Spleen (tissue), 11 donors: Measurements from ENCODE around the gene WSCD2. TPM values are rescaled to one million over a fixed set of nuclear protein-coding genes. Genes with fewer than 3 reads are reported as not detected.

Experiments used
- DNase-seq: peaks from one replicate; pipeline ENCODE4 v3.0.0-alpha.2; 2020
- H3K27ac ChIP-seq, 8 donors: fragments of 200-600 bp; sonication (generic) in 7 of 8; 1 replicate in 4 of 8; 2 replicates in 4 of 8; pipeline versions ENCODE4 v1.5.0 to v1.8.0; 2016 to 2021; ENCODE audit warnings: inconsistent platforms in 4 of 8, mild to moderate bottlenecking in 4 of 8, moderate library complexity in 1 of 8
- H3K27me3 ChIP-seq, 7 donors: fragments of 200-600 bp; sonication (generic) in 6 of 7; replicated peaks in 1 of 7; 1 replicate in 4 of 7; 2 replicates in 3 of 7; pipeline versions ENCODE4 v1.5.0 to v1.8.0; 2016 to 2021; ENCODE audit warnings: inconsistent platforms in 3 of 7, mild to moderate bottlenecking in 1 of 7
- H3K36me3 ChIP-seq, 6 donors: fragments of 200-600 bp; sonication (generic) in 5 of 6; 1 replicate in 4 of 6; 2 replicates in 2 of 6; pipeline versions ENCODE4 v1.5.0 to v1.8.0; 2016 to 2021; ENCODE audit warnings: inconsistent platforms in 2 of 6
- H3K4me1 ChIP-seq, 6 donors: fragments of 200-600 bp; sonication (generic) in 5 of 6; 1 replicate in 3 of 6; 2 replicates in 3 of 6; pipeline versions ENCODE4 v1.5.0 to v1.8.0; 2016 to 2021; ENCODE audit warnings: inconsistent platforms in 3 of 6
- H3K4me3 ChIP-seq, 8 donors: fragments of 200-600 bp; sonication (generic) in 7 of 8; 1 replicate in 4 of 8; 2 replicates in 4 of 8; pipeline versions ENCODE4 v1.5.0 to v1.8.0; 2016 to 2021; ENCODE audit warnings: inconsistent platforms in 4 of 8, mild to moderate bottlenecking in 4 of 8, moderate library complexity in 2 of 8
- H3K9me3 ChIP-seq, 8 donors: fragments of 200-600 bp; sonication (generic) in 7 of 8; 1 replicate in 4 of 8; 2 replicates in 4 of 8; pipeline versions ENCODE4 v1.5.0 to v1.8.0; 2016 to 2021; ENCODE audit warnings: inconsistent platforms in 4 of 8
- POLR2A ChIP-seq, 3 donors: fragments of 450-650 bp; IDR thresholded peaks; one replicate each; pipeline ENCODE4 v1.5.1; 2017; ENCODE audit warnings: antibody characterized with exemption in 3 of 3, mild to moderate bottlenecking in 1 of 3
- POLR2AphosphoS5 ChIP-seq, 3 donors: sonication (generic); formaldehyde crosslinking; IDR thresholded peaks; one replicate each; pipeline ENCODE4 v1.5.1; 2017; ENCODE audit warnings: antibody characterized with exemption in 3 of 3
- WGBS, 5 donors: extraction: QIAGEN DNeasy Blood & Tissue Kit in 3 of 5; methylation state at CpG; one replicate each; pipeline versions ENCODE4 v1.1.5 to v1.1.7; 2013 to 2018; 5-methylcytosine and 5-hydroxymethylcytosine counted together
- intact Hi-C: fragments of 100-400 bp; cut with DNase I; formaldehyde crosslinking; loops from one replicate; pipeline ENCODE4 v1.15.0; 2023; ENCODE audit warnings: low total_unique reads
- polyA plus RNA-seq, 3 donors: library from polyadenylated mRNA; stranded (reverse); fragments of 200-250 nt; gene quantifications; one replicate each; pipeline ENCODE4 v1.2.1, GENCODE V29; 2013
- total RNA-seq, 7 donors: library from RNA; depleted of rRNA in 3 of 7; stranded (reverse); fragments of >200 nt in 3 of 7; fragmentation: NEBNext Ultra II Directional in 4 of 7; extraction: Animal tissue kit (Norgen Biotek cat#: 25700) in 4 of 7; gene quantifications; one replicate each; pipeline versions ENCODE4 v1.1.0 to v1.2.1, GENCODE V29; 2016 to 2021
- TF ChIP-seq, protein P1 (sequence below), 11 experiments: fragments of 200-600 bp in 7 of 11; fragments of 450-650 bp in 4 of 11; sonication (generic) in 4 of 11; IDR thresholded peaks in 8 of 11; conservative IDR thresholded peaks in 3 of 11; 1 replicate in 7 of 11; 2 replicates in 4 of 11; pipeline versions ENCODE4 v1.4.0 to v1.8.0; 2016 to 2021; ENCODE audit warnings: antibody characterized with exemption in 11 of 11, inconsistent platforms in 4 of 11, mild to moderate bottlenecking in 1 of 11
- donor health status: healthy with polysubstance abuse.
- donor health status: DM: no; HTN: no; CAD: no; lungs with moderate emphysema.
- donor health status: DM: no; HTN: no; CAD: no.
- donor health status: Bipolar disorder and iron deficiency.
- donor health status: healthy.
- donor health status: DM: no; HTN: no; CAD: no.
- donor health status: DM: yes; HTN: yes; CAD: no.

WSCD2 gene
- total and polyA plus RNA-seq, 10 donors, result 0.09 to 0.60 (median 0.23) TPM; not detected in 1

DNA sequence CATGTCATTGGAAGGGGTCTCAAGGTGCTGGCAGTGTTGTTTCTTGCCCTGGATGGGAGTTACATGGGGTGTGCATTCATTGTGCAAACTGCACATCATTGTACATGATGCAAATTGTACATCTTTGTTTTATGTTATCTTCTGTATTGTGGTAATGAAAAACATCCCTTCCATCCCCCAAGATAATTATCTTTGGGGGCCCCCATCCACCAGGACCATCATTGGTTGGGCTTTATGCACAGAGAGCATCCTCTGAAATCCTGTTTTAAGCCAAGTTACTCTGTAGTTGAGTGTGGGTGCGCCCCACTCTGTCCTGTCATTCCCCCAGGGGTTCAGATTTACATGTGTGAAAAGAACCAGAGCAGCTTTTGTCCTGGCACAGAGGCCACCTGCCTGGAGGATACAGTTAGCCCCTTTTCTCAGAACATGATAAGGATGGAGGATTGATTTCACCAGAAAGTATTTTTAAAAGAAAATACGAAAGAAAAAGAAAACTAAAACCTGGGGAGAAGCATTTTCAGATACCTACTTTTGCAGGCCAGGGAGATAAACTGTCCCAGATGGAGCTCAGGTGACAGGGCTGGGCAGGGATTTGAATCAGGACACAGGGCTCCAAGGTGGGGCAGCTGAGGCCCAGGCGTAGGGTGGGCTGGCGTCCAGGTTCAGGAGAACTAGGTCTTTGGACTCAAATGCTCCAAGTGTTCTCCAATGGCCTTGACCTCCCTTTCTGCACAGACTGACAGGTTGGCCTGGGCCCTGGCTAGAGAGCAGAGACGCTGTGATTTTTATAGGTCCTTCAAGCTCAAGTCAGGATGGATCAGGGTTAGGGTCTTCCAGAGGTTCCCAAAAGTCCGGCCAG lies 17.2 kb downstream of the WSCD2 start:
- peaks cover 0 to 18% (median 0%) of the 10 kb centered on the region in 7 donors for H3K27me3 ChIP-seq
- WGBS, 5 donors, result 57 to 72% (median 59%) methylated on average over 6 of the region's 6 CpGs

DNA sequence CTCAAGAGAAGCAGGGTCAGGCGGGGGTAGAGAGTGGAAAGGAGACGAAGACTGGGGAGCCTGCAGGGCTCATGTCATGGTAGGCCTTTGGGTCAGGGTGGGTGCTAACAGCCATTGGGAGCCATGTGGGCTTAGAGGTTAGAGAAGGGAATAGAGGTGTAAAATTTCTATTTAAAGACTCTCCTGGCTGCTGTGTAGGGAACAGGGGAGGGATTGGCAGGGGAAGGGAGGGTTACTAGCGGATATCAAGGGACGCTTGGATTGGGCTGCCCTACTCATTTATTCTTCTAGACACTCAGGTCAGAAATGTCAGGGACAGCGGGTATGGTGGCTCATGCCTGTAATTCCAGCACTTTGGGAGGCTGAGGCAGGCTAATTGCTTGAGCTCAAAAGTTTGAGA lies 18.2 kb downstream of the WSCD2 start:
- no peaks in the 10 kb centered on the region for H3K36me3 ChIP-seq
- no peaks in the 10 kb centered on the region for H3K4me1 ChIP-seq
- no peaks in the 10 kb centered on the region for H3K9me3 ChIP-seq
- H3K4me3 ChIP-seq, result no peak overlapping the region
- intact Hi-C loops, result no loop called here
- H3K27me3 ChIP-seq, result peaks cover 0 to 27% (median 0%) of the 10 kb centered on the region in 7 donors
- 76 to 89% (median 84%) methylated on average over 5 of the region's 5 CpGs for WGBS, 5 donors
- TF ChIP-seq POLR2A (IDR thresholded peaks at IDR 0.05), result no peak
- no peak for TF ChIP-seq POLR2AphosphoS5 (IDR thresholded peaks at IDR 0.05)
- TF ChIP-seq, protein P1, sequence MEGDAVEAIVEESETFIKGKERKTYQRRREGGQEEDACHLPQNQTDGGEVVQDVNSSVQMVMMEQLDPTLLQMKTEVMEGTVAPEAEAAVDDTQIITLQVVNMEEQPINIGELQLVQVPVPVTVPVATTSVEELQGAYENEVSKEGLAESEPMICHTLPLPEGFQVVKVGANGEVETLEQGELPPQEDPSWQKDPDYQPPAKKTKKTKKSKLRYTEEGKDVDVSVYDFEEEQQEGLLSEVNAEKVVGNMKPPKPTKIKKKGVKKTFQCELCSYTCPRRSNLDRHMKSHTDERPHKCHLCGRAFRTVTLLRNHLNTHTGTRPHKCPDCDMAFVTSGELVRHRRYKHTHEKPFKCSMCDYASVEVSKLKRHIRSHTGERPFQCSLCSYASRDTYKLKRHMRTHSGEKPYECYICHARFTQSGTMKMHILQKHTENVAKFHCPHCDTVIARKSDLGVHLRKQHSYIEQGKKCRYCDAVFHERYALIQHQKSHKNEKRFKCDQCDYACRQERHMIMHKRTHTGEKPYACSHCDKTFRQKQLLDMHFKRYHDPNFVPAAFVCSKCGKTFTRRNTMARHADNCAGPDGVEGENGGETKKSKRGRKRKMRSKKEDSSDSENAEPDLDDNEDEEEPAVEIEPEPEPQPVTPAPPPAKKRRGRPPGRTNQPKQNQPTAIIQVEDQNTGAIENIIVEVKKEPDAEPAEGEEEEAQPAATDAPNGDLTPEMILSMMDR (IDR thresholded peaks at IDR 0.05 in 8 of 11, conservative IDR thresholded peaks at IDR 0.05 in 3 of 11), result no peak
- H3K27ac ChIP-seq, result no peak overlapping the region
- DNase-seq, result no peak

More for the DNA sequence above, 17.2 kb downstream of the WSCD2 start:
- H3K4me1 ChIP-seq, result no peaks in the 10 kb centered on the region
- DNase-seq, result no peak
- TF ChIP-seq, protein P1 (IDR thresholded peaks at IDR 0.05 in 8 of 11, conservative IDR thresholded peaks at IDR 0.05 in 3 of 11), result no peak
- no peak for TF ChIP-seq POLR2AphosphoS5 (IDR thresholded peaks at IDR 0.05)
- no peak for TF ChIP-seq POLR2A (IDR thresholded peaks at IDR 0.05)
- no peak overlapping the region for H3K4me3 ChIP-seq
- no peak overlapping the region for H3K27ac ChIP-seq
- H3K36me3 ChIP-seq, result no peaks in the 10 kb centered on the region
- H3K9me3 ChIP-seq, result no peaks in the 10 kb centered on the region
- intact Hi-C loops, result no loop called here

DNA sequence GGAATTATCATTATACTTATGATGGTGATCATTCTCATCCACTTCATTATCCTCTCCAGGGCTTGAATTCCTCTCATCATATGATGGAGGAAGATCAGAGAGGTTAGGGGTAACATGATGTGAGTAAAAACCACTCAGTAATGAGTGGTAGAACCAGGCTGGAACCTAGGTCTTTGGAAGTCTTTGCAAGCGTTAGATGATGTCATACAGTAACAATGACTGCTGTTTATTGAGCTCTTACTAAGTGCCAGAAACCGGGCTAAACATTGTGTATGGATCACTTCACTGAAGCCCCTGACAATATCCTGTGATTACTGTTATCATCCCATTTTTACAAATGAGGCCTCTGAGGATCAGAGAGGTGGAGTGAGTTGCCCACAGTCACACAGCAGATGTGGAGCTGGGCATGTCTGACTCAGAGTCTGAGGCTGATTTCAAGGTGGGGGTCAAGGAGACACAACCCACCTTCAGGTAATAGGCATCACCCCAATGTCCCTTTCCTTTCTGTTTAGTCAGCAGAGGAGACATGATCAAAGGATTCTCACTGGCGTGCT lies 19.5 kb downstream of the WSCD2 start:
- DNase-seq, result no peak
- H3K36me3 ChIP-seq, result no peaks in the 10 kb centered on the region
- no peak overlapping the region for H3K4me3 ChIP-seq
- 73 to 84% (median 76%) methylated on average over 3 of the region's 3 CpGs for WGBS, 5 donors
- intact Hi-C loops, result no loop called here
- H3K27me3 ChIP-seq, result peaks cover 0 to 32% (median 0%) of the 10 kb centered on the region in 7 donors
- no peak overlapping the region for H3K27ac ChIP-seq
- H3K9me3 ChIP-seq, result peaks cover 0 to 2% (median 0%) of the 10 kb centered on the region in 8 donors
- H3K4me1 ChIP-seq, result no peaks in the 10 kb centered on the region
- TF ChIP-seq, protein P1 (IDR thresholded peaks at IDR 0.05 in 8 of 11, conservative IDR thresholded peaks at IDR 0.05 in 3 of 11), result no peak
- no peak for TF ChIP-seq POLR2A (IDR thresholded peaks at IDR 0.05)

DNA sequence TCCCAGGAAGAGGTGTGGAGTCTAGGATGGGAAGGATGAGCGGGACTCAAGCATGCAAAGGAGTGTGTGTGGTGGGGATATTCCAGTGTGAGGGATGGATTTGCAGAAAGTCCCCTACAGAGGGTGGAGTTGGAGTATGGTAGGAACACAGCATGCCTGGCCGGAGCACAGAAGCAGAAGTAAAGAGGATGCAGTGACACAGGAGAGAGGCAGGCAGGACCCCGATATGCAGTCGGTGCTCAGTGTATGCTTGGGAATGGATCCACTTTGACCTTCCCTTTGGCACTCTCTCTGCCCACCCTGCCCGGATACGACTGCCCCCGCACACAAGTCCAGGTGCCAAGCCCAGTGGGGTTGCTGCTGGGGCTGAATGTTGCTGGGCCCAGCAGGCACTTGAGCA lies 21.3 kb downstream of the WSCD2 start:
- Histone ChIP-seq H3K4me1 (no peaks in the 10 kb centered on the region), H3K4me3 (no peak overlapping the region), H3K9me3 (peaks cover 0 to 3% (median 0%) of the 10 kb centered on the region in 8 donors), H3K27me3 (peaks cover 0 to 32% (median 0%) of the 10 kb centered on the region in 7 donors), H3K27ac (no peak overlapping the region), H3K36me3 (no peaks in the 10 kb centered on the region)
- no peak for TF ChIP-seq POLR2AphosphoS5 (IDR thresholded peaks at IDR 0.05)
- TF ChIP-seq, protein P1 (IDR thresholded peaks at IDR 0.05 in 8 of 11, conservative IDR thresholded peaks at IDR 0.05 in 3 of 11), result no peak
- no peak for TF ChIP-seq POLR2A (IDR thresholded peaks at IDR 0.05)
- DNase-seq, result no peak
- intact Hi-C loops, result no loop called here
- WGBS, 5 donors, result 85 to 90% (median 90%) methylated on average over 4 to 7 of the region's 7 CpGs
